SH-SY5Y (cell line): ENCODE data around the gene UNC5C.

Experiments used
- GATA2 ChIP-seq: IDR thresholded peaks from 2 replicates; pipeline ENCODE4 v1.6.1; 2011; ENCODE audit warnings: mild to moderate bottlenecking, low read depth, low read length
- GATA3 ChIP-seq: IDR thresholded peaks from 2 replicates; pipeline ENCODE4 v1.6.1; 2011; ENCODE audit warnings: low read depth, mild to moderate bottlenecking, low read length, moderate library complexity

GRCh38 chr4:95429416-95429815 is 119.4 kb downstream of the UNC5C start:
- TF ChIP-seq GATA2 (no peak), GATA3 (no peak)
